Measurements from ENCODE around the gene GABRD.

GRCh38 chr1:1969953-1970716 lies 49.0 kb upstream of the GABRD start:
- no peak for TF ChIP-seq KDM5B (CRISPR knock-in tag; IDR thresholded peaks at IDR 0.05; ENCODE audit: borderline replicate concordance)
- no peak for TF ChIP-seq RELA (CRISPR knock-in tag; IDR thresholded peaks at IDR 0.05)
- no peak for TF ChIP-seq NFATC3 (CRISPR knock-in tag; IDR thresholded peaks at IDR 0.05)
- TF ChIP-seq EZH2 (conservative IDR thresholded peaks at IDR 0.05; ENCODE audit: low read depth, low read length) = no peak
- no peak for TF ChIP-seq ZBTB43 (CRISPR knock-in tag; conservative IDR thresholded peaks at IDR 0.05)
- no peak for TF ChIP-seq ZNF513 (CRISPR knock-in tag; conservative IDR thresholded peaks at IDR 0.05)
- no peak for TF ChIP-seq BHLHE40 (IDR thresholded peaks at IDR 0.05; ENCODE audit: low read length)
- TF ChIP-seq EHMT2 (IDR thresholded peaks at IDR 0.05; ENCODE audit: borderline replicate concordance, low read depth, low read length) = no peak
- TF ChIP-seq ATF2 (CRISPR knock-in tag; IDR thresholded peaks at IDR 0.05) = no peak
- TF ChIP-seq CCAR2 (optimal IDR thresholded peaks at IDR 0.05; ENCODE audit: low read depth, low read length) = no peak
- no peak for TF ChIP-seq ZNF292 (CRISPR knock-in tag; IDR thresholded peaks at IDR 0.05; ENCODE audit: borderline replicate concordance, low read depth)
- TF ChIP-seq MAX (IDR thresholded peaks at IDR 0.05) = no peak
- no peak for TF ChIP-seq NONO (IDR thresholded peaks at IDR 0.05)
- TF ChIP-seq NONO (CRISPR knock-in tag; conservative IDR thresholded peaks at IDR 0.05) = no peak

Data from HepG2 (cell line).